ENCODE measurements around the gene DDX24.

DDX24 gene

DNA sequence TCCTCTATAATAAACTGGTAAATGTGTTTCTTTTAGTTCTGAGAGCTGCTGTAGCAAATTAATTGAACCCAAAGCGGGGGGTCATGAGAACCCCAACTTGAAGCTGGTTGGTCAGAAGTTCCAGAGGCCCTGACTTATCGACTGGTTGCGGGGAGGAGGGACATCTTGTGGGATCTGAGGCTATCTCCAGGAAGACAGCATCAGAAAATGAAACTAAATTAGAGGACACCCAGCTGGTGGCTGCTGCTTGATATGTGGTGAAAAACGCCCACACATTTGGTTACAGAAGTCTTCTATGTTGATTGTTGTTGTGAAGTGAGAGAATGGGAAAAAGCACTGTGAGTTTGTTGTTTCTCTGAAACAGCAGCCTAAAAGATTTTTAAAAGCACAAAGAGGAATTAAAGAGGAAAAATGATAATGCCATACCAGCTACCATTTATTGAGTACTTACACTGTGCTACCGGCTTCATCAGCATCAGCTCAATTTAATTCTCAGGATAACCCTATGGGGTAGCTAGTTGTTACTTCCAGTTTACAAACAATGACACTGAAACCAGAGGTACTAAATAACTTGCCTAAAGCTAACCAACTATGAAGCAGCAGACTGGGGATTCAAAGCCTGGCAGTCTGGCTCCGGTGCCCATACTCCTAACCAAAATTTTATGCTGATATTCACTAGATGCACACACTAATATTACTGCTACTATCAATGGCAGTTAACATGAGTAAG is 24.3 kb downstream of the DDX24 start:
- H3K27ac ChIP-seq (ENCODE audit: insufficient read depth in 1 of 2, low read depth in 1 of 2, low read length in 2 of 2, poor library complexity in 1 of 2, severe bottlenecking in 2 of 2): no peak overlapping the region
- H3K9me3 ChIP-seq (ENCODE audit: control extremely low read depth in 1 of 5, control insufficient read depth in 4 of 5, insufficient read depth in 2 of 5, low read depth in 1 of 5, low read length in 4 of 5): no peaks in the 10 kb centered on the region
- WGBS (ENCODE audit: insufficient coverage): 88% methylated on average over 5 of the region's 6 CpGs
- H3K27me3 ChIP-seq (replicated peaks in 2 of 5; ENCODE audit: control insufficient read depth in 4 of 5, insufficient read depth in 5 of 5, low read length in 4 of 5): no peaks in the 10 kb centered on the region
- no peak overlapping the region for H3K4me3 ChIP-seq (ENCODE audit: control insufficient read depth in 1 of 7, extremely low read depth in 1 of 7, insufficient read depth in 4 of 7, low read depth in 2 of 7, low read length in 6 of 7)
- no peaks in the 10 kb centered on the region for H3K4me1 ChIP-seq (ENCODE audit: control extremely low read depth in 1 of 4, control insufficient read depth in 4 of 4, insufficient read depth in 4 of 4, low read length in 3 of 4)
- CTCF ChIA-PET: interaction anchor here (0.9 to 3.5 kb wide), 8 partner anchors 11 to 80 kb away, joined by 3 to 14 read pairs (median 3); no protein-coding TSS in a partner anchor
- no peak for DNase-seq
- peaks cover 33 to 96% (median 80%) of the 10 kb centered on the region in 4 experiments for H3K36me3 ChIP-seq (ENCODE audit: control insufficient read depth in 4 of 4, insufficient read depth in 4 of 4, low read length in 3 of 4)
- POLR2A ChIA-PET: interaction anchor here (0.6 kb wide), 1 partner anchor 1330 kb away, joined by 3 read pairs; no protein-coding TSS in a partner anchor

DNA sequence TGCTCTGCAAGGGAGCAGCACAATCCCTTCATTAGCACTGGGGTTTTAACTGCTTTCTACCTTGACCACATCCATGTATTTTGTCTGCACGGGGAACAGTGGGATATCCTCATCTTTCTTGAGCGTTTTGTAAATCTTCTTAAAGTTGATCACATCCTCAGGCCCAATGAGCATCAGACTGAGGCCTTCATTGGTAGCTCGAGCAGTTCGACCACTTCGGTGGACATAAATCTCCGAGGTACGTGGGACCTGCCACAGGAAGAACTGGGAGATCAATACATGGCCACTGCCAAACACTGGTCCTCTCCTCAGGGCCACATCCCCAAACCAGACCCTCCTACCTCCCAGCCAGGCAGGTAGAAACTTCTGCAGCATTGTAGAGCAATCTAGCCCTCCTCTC is 26.1 kb downstream of the DDX24 start:
- CTCF ChIA-PET: interaction anchor here (1.1 to 3.9 kb wide), 2 partner anchors 10 to 27 kb away, joined by 3 to 15 read pairs; no protein-coding TSS in a partner anchor
- DNase-seq: no peak
- Histone ChIP-seq H3K4me3 (ENCODE audit: control insufficient read depth in 1 of 7, extremely low read depth in 1 of 7, insufficient read depth in 4 of 7, low read depth in 2 of 7, low read length in 6 of 7) (no peak overlapping the region), H3K27ac (ENCODE audit: insufficient read depth in 1 of 2, low read depth in 1 of 2, low read length in 2 of 2, poor library complexity in 1 of 2, severe bottlenecking in 2 of 2) (no peak overlapping the region), H3K27me3 (replicated peaks in 2 of 5; ENCODE audit: control insufficient read depth in 4 of 5, insufficient read depth in 5 of 5, low read length in 4 of 5) (no peaks in the 10 kb centered on the region), H3K4me1 (ENCODE audit: control extremely low read depth in 1 of 4, control insufficient read depth in 4 of 4, insufficient read depth in 4 of 4, low read length in 3 of 4) (no peaks in the 10 kb centered on the region), H3K36me3 (ENCODE audit: control insufficient read depth in 4 of 4, insufficient read depth in 4 of 4, low read length in 3 of 4) (peaks cover 38 to 96% (median 79%) of the 10 kb centered on the region in 4 experiments), H3K9me3 (ENCODE audit: control extremely low read depth in 1 of 5, control insufficient read depth in 4 of 5, insufficient read depth in 2 of 5, low read depth in 1 of 5, low read length in 4 of 5) (no peaks in the 10 kb centered on the region)
- 98% methylated on average over 6 of the region's 7 CpGs for WGBS (ENCODE audit: insufficient coverage)
- POLR2A ChIA-PET: no interaction called here

DNA sequence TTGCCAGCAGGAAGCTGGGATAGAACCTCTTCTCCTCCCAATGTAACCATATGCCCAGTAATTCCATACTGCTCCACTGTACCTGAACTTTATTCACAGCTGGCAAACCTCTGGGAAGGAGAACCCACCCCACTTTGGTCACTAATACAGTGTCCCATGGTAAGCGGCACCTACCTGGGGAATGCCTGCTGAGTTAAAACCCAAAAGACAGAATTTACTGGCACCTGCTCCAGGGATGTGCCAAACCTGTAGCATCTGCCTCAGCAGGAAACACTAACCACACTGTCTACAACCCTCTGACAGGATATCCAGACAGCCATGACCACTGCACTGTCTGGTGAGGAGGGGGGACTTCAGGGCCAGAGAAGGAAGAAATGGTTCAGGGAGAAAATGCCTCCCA is 26.6 kb downstream of the DDX24 start:
- no peak for DNase-seq
- no peaks in the 10 kb centered on the region for H3K9me3 ChIP-seq (ENCODE audit: control extremely low read depth in 1 of 5, control insufficient read depth in 4 of 5, insufficient read depth in 2 of 5, low read depth in 1 of 5, low read length in 4 of 5)
- ChIA-PET CTCF (interaction anchor here (0.9 to 3.9 kb wide), 4 partner anchors 10 to 82 kb away, joined by 3 to 15 read pairs (median 4); no protein-coding TSS in a partner anchor), POLR2A (no interaction called here)
- no peak overlapping the region for H3K4me3 ChIP-seq (ENCODE audit: control insufficient read depth in 1 of 7, extremely low read depth in 1 of 7, insufficient read depth in 4 of 7, low read depth in 2 of 7, low read length in 6 of 7)
- WGBS (ENCODE audit: insufficient coverage): 100% methylated on average over 1 of the region's 1 CpG
- H3K36me3 ChIP-seq (ENCODE audit: control insufficient read depth in 4 of 4, insufficient read depth in 4 of 4, low read length in 3 of 4): peaks cover 33 to 96% (median 77%) of the 10 kb centered on the region in 4 experiments
- no peaks in the 10 kb centered on the region for H3K4me1 ChIP-seq (ENCODE audit: control extremely low read depth in 1 of 4, control insufficient read depth in 4 of 4, insufficient read depth in 4 of 4, low read length in 3 of 4)
- no peak overlapping the region for H3K27ac ChIP-seq (ENCODE audit: insufficient read depth in 1 of 2, low read depth in 1 of 2, low read length in 2 of 2, poor library complexity in 1 of 2, severe bottlenecking in 2 of 2)
- no peaks in the 10 kb centered on the region for H3K27me3 ChIP-seq (replicated peaks in 2 of 5; ENCODE audit: control insufficient read depth in 4 of 5, insufficient read depth in 5 of 5, low read length in 4 of 5)

DNA sequence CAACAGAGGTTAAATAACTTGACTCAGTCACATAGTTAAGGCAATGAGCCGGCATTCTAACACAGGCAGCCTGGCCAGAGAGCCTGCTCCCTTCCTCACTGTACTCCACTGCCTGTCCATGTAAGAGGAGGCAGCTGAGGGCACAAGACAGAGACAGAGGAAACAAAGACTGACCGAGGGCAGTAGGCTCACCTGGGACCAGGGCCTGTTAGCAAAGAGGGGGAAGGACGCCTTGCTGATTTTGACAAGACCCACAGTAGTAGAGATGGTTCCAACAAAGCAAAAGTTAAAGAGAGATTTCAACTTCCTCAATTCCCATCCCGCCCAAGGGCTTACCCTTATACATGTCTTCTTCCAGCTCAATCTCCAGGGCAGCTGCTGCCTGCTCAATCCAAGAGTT is 28.3 kb downstream of the DDX24 start:
- no peaks in the 10 kb centered on the region for H3K4me1 ChIP-seq (ENCODE audit: control extremely low read depth in 1 of 4, control insufficient read depth in 4 of 4, insufficient read depth in 4 of 4, low read length in 3 of 4)
- DNase-seq: no peak
- H3K27me3 ChIP-seq (replicated peaks in 2 of 5; ENCODE audit: control insufficient read depth in 4 of 5, insufficient read depth in 5 of 5, low read length in 4 of 5): no peaks in the 10 kb centered on the region
- no peak overlapping the region for H3K27ac ChIP-seq (ENCODE audit: insufficient read depth in 1 of 2, low read depth in 1 of 2, low read length in 2 of 2, poor library complexity in 1 of 2, severe bottlenecking in 2 of 2)
- WGBS (ENCODE audit: insufficient coverage): 95% methylated on average over 4 of the region's 4 CpGs
- CTCF ChIA-PET: interaction anchor here (1.2 to 3.9 kb wide), 4 partner anchors 10 to 85 kb away, joined by 3 to 15 read pairs (median 4); no protein-coding TSS in a partner anchor
- no peaks in the 10 kb centered on the region for H3K9me3 ChIP-seq (ENCODE audit: control extremely low read depth in 1 of 5, control insufficient read depth in 4 of 5, insufficient read depth in 2 of 5, low read depth in 1 of 5, low read length in 4 of 5)
- no peak overlapping the region for H3K4me3 ChIP-seq (ENCODE audit: control insufficient read depth in 1 of 7, extremely low read depth in 1 of 7, insufficient read depth in 4 of 7, low read depth in 2 of 7, low read length in 6 of 7)
- peaks cover 26 to 96% (median 80%) of the 10 kb centered on the region in 4 experiments for H3K36me3 ChIP-seq (ENCODE audit: control insufficient read depth in 4 of 4, insufficient read depth in 4 of 4, low read length in 3 of 4)
- POLR2A ChIA-PET: interaction anchor here (1.0 kb wide), 1 partner anchor 27 kb away, joined by 4 read pairs; no protein-coding TSS in a partner anchor

DNA sequence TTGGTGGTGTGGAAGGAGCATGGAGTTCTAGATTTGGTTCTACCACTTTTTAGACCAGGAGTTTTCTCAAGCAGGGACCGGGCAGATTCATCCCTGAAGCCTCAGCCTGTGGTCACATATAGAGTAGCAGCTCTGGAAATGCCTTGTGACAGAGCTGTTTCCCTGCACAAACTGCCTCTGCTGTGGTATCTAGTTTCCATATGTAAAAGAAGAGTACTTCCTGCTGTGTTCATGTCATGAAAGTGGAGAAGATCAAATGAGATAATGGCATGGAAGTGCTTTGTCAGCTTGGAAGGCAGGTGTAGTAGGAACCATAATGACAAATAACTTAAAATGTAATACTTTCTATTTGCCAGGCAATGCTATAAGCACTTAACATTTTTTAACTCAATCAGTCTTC is 28.8 kb downstream of the DDX24 start:
- 100% methylated on average over 1 of the region's 1 CpG for WGBS (ENCODE audit: insufficient coverage)
- Histone ChIP-seq H3K9me3 (ENCODE audit: control extremely low read depth in 1 of 5, control insufficient read depth in 4 of 5, insufficient read depth in 2 of 5, low read depth in 1 of 5, low read length in 4 of 5) (no peaks in the 10 kb centered on the region), H3K27ac (ENCODE audit: insufficient read depth in 1 of 2, low read depth in 1 of 2, low read length in 2 of 2, poor library complexity in 1 of 2, severe bottlenecking in 2 of 2) (no peak overlapping the region), H3K4me1 (ENCODE audit: control extremely low read depth in 1 of 4, control insufficient read depth in 4 of 4, insufficient read depth in 4 of 4, low read length in 3 of 4) (no peaks in the 10 kb centered on the region), H3K27me3 (replicated peaks in 2 of 5; ENCODE audit: control insufficient read depth in 4 of 5, insufficient read depth in 5 of 5, low read length in 4 of 5) (no peaks in the 10 kb centered on the region), H3K4me3 (ENCODE audit: control insufficient read depth in 1 of 7, extremely low read depth in 1 of 7, insufficient read depth in 4 of 7, low read depth in 2 of 7, low read length in 6 of 7) (no peak overlapping the region), H3K36me3 (ENCODE audit: control insufficient read depth in 4 of 4, insufficient read depth in 4 of 4, low read length in 3 of 4) (peaks cover 28 to 96% (median 79%) of the 10 kb centered on the region in 4 experiments)
- ChIA-PET CTCF (interaction anchor here (0.7 to 3.9 kb wide), 7 partner anchors 9 to 128 kb away, joined by 3 to 16 read pairs (median 5); no protein-coding TSS in a partner anchor), POLR2A (interaction anchor here (0.6 to 1.0 kb wide), 2 partner anchors 27 to 128 kb away, joined by 3 to 4 read pairs; no protein-coding TSS in a partner anchor)
- DNase-seq: no peak

DNA sequence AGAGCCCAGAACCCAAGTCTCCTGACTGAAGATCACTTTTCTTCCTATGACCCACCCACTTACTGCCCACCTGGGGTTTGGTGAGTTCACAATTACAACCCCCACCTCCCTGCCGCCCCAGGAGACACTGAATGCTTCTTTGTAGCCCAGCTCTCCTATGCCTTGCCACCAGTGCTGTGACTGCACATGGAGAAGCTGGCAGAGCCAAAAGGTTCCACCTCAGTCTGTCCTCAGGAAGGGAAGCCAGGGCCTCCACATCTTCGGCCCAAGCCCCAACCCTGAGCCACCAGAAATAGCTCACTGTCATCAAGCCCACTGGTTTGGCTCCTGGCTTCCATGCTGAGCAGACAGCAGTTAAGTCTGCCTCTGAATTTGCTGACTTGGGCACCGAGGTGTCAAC is 29.2 kb downstream of the DDX24 start:
- POLR2A ChIA-PET: interaction anchor here (0.6 to 1.0 kb wide), 2 partner anchors 27 to 128 kb away, joined by 3 to 4 read pairs; no protein-coding TSS in a partner anchor
- no peaks in the 10 kb centered on the region for H3K4me1 ChIP-seq (ENCODE audit: control extremely low read depth in 1 of 4, control insufficient read depth in 4 of 4, insufficient read depth in 4 of 4, low read length in 3 of 4)
- H3K27ac ChIP-seq (ENCODE audit: insufficient read depth in 1 of 2, low read depth in 1 of 2, low read length in 2 of 2, poor library complexity in 1 of 2, severe bottlenecking in 2 of 2): no peak overlapping the region
- WGBS (ENCODE audit: insufficient coverage): 90% methylated on average over 2 of the region's 3 CpGs
- H3K36me3 ChIP-seq (ENCODE audit: control insufficient read depth in 4 of 4, insufficient read depth in 4 of 4, low read length in 3 of 4): peaks cover 24 to 96% (median 78%) of the 10 kb centered on the region in 4 experiments
- CTCF ChIA-PET: interaction anchor here (0.7 to 3.9 kb wide), 9 partner anchors 9 to 128 kb away, joined by 3 to 16 read pairs (median 3); no protein-coding TSS in a partner anchor
- H3K9me3 ChIP-seq (ENCODE audit: control extremely low read depth in 1 of 5, control insufficient read depth in 4 of 5, insufficient read depth in 2 of 5, low read depth in 1 of 5, low read length in 4 of 5): no peaks in the 10 kb centered on the region
- H3K4me3 ChIP-seq (ENCODE audit: control insufficient read depth in 1 of 7, extremely low read depth in 1 of 7, insufficient read depth in 4 of 7, low read depth in 2 of 7, low read length in 6 of 7): no peak overlapping the region
- no peak for DNase-seq
- no peaks in the 10 kb centered on the region for H3K27me3 ChIP-seq (replicated peaks in 2 of 5; ENCODE audit: control insufficient read depth in 4 of 5, insufficient read depth in 5 of 5, low read length in 4 of 5)

DNA sequence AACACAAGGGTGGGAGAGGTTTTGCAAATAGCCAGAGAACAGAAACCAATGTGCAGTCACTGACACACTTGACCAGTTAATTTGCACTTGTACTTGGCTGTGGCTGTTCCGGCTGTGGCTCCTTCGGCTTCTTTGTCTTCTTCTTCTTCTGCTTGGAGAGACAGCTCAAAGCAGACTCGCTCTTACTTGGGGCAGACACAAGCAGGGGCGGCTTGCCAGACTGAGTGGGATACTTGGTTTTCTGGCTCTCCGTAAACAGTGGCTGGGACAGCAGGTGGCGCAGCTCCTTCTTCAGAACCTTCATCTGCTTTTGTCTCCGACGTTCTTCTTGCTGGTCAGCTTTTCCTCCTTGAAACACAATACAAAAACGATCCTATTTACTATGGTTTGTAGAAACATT is 29.9 kb downstream of the DDX24 start:
- Histone ChIP-seq H3K36me3 (ENCODE audit: control insufficient read depth in 4 of 4, insufficient read depth in 4 of 4, low read length in 3 of 4) (peaks cover 21 to 94% (median 76%) of the 10 kb centered on the region in 4 experiments), H3K9me3 (ENCODE audit: control extremely low read depth in 1 of 5, control insufficient read depth in 4 of 5, insufficient read depth in 2 of 5, low read depth in 1 of 5, low read length in 4 of 5) (no peaks in the 10 kb centered on the region), H3K27ac (ENCODE audit: insufficient read depth in 1 of 2, low read depth in 1 of 2, low read length in 2 of 2, poor library complexity in 1 of 2, severe bottlenecking in 2 of 2) (no peak overlapping the region), H3K4me3 (ENCODE audit: control insufficient read depth in 1 of 7, extremely low read depth in 1 of 7, insufficient read depth in 4 of 7, low read depth in 2 of 7, low read length in 6 of 7) (no peak overlapping the region), H3K27me3 (replicated peaks in 2 of 5; ENCODE audit: control insufficient read depth in 4 of 5, insufficient read depth in 5 of 5, low read length in 4 of 5) (no peaks in the 10 kb centered on the region), H3K4me1 (ENCODE audit: control extremely low read depth in 1 of 4, control insufficient read depth in 4 of 4, insufficient read depth in 4 of 4, low read length in 3 of 4) (no peaks in the 10 kb centered on the region)
- WGBS (ENCODE audit: insufficient coverage): 100% methylated on average over 7 of the region's 9 CpGs
- ChIA-PET CTCF (interaction anchor here (0.6 to 3.3 kb wide), 10 partner anchors 9 to 131 kb away, joined by 3 to 16 read pairs (median 4); no protein-coding TSS in a partner anchor), POLR2A (no interaction called here)
- DNase-seq: peak in 1 of 3 donors; percentile 5
